HPDE6-E6E7 (cell line): ENCODE results near the gene S100A14.
"Not testable (repeated sequence)": the region's sequence is repeated elsewhere in the genome, so short reads cannot be mapped to it uniquely, and the experiment has no call there.

Experiments used
- DNase-seq: peaks from one replicate; pipeline ENCODE4 v3.0.0; 2011; ENCODE audit warnings: missing footprints; ENCODE audit errors: extremely low spot score

The S100A14 gene

DNA sequence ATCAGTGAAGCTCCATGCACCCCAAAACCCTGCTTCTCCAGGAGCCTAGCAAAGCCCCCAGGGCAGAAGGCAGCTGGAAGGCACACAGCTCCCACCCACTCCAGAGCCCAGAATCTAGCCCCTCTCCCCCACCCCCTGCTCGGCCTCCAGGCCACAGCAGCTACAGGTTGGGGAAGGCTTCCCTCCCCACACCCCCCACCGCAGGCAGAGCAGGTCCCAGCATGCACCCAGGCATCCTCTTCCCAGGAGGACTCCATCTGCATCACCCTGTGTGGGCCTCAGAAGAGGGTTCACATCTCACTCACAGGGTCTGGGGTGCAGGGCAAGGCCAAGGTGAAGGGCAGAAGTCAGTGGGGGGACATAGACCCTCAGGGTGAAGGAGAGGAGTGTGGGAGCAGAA, 719 bp downstream of the S100A14 start:
- no peak for DNase-seq

DNA sequence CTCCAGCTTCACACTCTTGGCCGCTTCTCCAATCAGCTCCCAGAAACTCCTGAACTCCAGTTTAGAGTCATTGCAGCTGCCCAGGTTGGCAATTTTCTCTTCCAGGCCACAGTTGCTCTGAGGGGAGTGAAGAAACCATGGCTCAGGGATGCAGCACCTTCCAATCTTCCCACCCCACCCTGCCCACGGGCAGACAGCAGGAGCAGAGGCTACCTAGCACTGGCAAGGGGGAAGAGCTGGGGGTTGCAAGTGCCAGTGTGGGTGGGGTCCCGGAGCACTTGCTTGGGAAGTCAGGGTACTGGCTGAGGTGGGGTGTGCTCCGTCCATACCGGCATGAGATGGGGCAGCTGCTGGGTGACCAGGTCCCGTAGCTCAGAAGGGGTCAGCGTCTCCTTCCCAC, 1.2 kb downstream of the S100A14 start:
- DNase-seq = no peak

DNA sequence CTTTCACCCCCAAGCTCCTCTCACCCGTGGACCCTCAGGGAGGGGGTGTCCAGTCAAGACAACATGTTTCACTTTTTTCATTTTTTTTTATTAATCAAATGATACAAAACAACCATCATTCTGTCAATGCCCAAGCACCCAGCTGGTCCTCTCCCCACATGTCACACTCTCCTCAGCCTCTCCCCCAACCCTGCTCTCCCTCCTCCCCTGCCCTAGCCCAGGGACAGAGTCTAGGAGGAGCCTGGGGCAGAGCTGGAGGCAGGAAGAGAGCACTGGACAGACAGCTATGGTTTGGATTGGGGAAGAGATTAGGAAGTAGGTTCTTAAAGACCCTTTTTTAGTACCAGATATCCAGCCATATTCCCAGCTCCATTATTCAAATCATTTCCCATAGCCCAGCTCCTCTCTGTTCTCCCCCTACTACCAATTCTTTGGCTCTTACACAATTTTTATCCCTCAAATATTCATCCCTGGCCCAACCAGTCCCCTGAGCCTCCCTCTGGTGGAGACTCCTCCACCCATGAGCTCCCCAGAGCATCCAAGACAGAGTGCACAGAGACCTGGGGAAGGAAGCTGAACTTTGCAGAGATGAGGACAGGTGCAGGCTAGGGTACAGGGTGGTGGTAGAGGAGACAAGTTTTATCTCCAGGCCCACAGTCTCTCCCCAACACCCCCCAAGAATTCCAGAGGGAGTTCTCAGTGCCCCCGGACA, 1.8 kb downstream of the S100A14 start:
- no peak for DNase-seq

DNA sequence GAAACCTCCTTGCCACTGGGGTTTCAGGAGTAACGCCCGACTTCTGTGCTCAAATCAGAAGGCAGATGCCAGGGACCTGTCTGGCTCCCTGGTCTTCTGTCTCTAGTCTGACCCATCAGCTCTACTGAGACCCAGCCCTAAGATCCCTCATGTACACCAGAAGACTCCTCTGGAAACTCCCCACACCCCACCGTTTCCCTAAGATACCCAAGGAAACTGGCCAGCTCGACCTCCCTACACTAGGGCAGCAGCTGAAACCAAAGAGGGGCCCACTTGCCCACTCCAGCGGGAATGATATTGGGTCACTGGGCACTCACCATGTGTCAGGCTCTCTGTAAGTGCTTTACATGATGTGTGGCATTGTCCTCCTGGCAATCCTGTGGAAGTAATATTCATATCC, 2.7 kb downstream of the S100A14 start:
- no peak for DNase-seq

DNA sequence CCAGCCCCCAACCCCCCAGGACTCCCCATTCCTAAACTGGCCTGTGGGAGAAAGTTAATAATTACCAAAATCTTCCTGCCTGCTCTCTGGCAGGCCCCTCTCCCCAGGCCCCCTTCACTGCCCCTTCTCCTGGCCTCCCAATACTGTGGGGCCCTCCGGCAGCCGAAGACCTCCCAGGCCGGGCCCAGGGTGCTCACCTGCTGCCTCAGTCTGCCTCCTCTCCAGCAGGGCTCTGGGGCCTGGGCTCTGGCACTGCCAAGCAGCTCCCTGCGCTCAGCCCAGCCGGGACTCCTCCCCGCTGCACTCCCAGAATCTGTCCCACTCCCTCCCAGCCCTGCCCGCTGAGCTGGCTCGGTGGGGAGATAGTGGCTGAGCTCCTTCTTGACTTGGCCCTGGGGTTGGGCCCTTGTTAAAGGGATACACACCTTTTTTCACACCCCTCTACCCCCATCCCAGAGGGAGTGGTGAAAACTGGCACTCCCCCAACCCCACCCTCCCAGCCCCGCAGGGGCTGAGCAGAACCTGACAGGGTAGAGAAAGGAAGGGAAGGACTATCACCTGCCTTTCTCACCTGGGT, 3.3 kb downstream of the S100A14 start, which contains the start of gene S100A16:
Gene S100A16, minus strand, starts transcription at position 383 of the 577 bp plus-strand sequence. CDS start 4,986 bp downstream, outside the sequence.
- DNase-seq = peak; percentile 91

DNA sequence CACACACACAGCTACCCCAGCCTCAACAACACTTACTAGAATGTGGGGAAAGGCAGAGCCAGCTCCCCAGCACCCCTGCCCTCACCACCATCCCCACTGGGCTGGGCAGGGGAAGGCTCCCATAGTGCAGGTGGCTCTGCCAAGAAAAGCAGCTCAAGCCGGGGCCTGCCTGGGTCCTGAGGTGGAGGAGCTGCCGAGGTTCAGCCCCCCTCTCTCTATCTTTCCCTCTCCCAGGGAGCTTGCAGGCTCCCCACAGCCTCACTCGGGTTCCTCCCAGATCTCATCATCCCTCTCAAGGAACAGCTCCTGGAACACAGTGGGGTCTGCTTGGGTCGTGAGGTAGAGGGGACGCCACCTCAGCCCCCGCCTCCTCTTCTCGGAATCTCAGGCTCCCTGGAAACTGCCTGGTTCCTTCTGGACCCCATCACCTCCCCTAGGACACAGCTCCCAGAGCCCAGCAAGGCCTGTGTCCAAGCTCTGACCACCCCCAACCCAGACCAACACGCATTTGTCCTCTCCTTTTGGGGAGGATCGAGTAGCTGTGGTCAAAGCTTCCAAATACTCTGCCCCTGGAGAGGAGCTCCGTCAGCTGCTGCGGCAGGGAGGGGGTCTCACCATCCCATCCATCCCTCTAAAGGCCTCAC, 3.9 kb downstream of the S100A14 start:
- no peak for DNase-seq

DNA sequence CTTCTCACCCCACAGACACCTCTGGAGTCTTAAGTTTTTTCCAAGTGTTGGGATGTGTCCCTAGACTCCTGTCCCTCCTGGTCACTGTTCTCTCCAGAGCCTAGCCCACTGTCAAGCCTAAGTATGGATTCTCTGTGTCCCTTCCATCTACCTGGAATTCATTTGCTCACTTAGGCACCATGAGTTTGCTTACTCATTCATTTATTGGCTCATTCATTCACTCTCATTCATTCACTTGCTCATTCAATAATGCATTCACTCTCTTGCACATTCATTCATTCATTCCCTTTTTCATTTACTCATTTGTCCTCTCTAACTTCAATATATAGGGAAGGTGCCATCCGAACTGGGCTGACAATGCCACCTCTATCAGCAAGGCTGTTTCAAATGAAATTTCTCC, 4.8 kb downstream of the S100A14 start:
- no peak for DNase-seq

DNA sequence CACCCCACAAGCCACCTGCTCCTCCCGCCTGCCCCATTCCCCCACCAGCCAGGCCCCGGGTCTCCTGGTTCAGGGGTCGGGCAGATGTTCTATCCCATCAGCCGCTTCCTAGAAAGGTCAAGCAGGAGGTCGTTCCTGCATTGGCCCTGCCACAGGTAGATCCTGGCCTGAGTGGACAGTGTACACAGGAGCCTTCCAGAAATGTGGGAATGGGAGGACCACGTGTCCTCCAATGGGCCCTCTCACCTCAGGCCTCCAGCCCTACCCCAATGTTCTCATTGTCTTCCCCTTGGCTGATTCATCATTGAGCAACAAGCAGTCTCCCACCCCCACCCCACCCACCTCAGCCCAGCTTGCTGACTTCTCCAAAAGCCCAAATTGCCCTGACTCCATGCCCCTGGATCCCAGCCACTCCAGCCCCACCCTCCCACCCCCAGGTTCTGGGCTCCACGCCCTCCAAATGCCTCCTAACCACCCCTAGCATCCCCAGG, 5.3 kb downstream of the S100A14 start:
- DNase-seq = no peak

DNA sequence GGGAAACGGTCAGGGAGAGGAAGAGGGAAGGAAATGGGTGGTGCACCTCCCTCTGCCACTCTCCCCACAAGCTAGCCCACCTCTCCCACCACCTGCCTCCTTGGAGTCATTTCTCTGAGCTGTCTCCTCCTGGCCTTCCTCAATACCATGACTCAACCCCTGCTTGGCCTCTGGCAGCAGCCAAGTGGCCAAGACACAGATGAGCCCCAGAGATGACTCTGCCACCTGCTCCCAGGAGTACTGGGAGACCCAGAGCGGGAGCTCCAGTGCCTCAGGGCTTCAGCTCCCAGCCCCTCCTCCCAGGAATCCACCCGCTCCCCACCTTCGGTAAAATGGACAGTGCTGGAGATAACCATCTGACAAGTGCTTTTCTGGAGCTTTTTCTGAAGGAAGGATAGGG, 5.8 kb downstream of the S100A14 start:
- DNase-seq = no peak

DNA sequence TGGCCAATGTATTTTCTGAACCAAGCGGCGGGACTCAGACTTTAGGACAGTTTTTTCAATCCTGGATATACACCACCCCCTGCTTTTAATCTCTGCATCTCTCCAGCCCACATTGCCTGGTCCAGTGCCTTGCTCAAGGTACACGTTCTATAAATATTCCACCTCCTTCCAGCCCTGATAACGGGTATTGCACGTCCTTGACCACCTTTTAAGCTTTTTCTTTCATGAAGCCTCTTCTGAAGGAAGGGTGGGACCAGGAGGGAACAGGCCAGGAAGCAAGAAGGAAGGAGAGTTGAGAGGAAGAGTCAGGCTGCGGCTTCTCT, 6.6 kb downstream of the S100A14 start:
- no peak for DNase-seq

DNA sequence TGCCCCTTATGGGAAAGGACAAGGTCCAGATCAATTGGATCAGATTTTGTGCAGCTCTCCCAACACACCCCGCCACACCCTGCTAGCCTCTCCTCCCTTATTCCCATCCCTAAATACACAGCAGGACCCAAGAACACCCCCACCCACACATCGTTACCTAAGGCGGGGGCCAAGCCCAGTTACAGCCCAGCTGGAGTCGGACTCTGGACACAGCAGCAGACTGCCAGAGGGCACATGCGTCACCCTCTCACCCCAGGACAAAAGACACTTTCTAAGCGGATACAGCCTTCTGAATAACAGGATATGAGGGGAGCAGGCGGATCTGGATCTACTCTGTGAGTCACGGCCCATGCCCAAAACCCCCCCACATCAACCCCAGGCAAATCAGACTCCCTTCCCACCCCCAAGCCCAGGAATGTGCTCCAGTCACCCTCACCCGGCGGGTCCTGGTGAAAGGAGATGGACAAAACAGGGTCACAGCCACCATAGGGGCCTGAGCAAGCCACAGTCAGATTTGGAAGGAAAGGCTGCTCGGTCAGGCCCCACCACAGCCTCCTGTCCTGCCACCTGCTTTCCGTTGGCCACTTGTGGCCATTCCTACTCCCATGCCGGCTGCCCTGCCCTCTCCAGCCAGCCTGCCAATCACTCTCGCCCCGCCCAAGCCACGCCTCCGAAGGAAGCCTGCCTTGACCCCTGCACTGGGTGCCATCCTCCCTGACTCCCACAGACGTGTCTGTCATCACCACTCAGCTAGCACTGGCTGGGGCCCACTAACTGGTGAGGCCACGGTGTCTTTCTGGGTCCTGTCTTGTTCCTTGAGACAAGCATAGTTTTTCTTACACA, 7.2 kb downstream of the S100A14 start:
- DNase-seq = peak; percentile 92

DNA sequence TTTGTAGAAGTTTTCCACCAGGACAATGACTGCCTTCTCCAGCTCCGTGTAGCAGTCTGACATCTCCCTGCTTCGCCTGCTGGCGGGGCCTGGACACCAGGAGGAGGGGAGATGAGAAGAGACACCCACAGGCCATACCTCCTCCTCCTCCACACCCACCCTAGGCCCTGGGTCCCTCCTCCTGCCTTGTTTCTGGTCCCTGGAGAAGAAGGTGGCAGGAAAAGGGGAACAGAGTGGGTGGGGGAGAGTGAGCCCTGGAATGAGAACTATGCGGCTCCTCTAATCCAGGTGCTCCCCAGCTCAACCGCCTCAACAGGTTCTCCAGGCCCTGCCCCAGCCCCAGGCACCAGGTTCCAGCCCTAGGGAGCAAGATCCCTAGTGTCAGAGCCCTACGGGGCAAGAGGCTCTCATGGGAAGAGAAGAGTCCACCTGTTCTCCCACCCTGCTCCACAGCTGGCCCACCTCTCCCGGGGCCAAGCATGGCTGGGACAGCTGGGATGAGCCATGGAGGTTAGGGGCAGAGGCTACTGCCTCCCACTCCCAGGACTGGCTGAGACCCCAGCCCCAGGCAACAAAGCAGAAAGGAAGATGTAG, 7.9 kb downstream of the S100A14 start:
- no peak for DNase-seq

DNA sequence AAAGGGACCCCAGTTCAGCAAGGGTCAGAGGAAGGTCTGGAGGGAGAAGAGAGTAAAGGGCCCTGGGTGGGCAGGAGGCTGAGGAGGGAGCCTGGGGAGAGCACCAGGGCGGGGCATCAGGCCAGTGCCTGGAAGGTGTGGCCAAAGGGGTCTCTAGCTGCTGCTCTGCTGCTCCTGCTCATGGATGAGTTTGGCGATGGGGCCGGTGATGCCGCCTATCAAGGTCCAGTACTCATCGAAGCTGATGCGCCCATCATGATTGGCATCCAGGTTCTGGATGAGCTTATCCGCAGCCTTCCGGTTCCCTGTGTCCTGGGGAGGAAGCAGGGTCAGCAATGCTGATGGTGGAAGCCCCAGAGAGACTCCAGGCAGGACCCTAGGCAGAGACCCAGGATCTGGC, 8.7 kb downstream of the S100A14 start:
- no peak for DNase-seq

DNA sequence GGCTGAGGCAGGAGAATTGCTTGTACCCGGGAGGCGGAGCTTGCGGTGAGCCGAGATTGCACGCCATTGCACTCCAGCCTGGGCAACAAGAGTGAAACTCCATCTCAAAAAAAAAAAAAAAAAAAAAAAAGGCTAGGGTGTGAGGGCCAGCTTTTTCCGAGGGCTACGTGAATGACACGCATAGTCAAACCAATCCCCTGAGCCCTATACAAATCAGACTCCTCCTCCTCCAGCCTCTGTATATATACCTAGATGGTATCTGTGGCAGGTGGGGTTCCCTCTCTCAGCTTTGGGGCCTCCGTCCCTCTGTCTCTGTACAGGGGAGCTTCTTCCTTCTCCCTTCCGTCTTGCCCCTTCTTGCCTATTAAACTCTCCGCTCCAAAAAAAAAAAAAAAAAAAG, 9.9 kb downstream of the S100A14 start:
- no peak for DNase-seq

DNA sequence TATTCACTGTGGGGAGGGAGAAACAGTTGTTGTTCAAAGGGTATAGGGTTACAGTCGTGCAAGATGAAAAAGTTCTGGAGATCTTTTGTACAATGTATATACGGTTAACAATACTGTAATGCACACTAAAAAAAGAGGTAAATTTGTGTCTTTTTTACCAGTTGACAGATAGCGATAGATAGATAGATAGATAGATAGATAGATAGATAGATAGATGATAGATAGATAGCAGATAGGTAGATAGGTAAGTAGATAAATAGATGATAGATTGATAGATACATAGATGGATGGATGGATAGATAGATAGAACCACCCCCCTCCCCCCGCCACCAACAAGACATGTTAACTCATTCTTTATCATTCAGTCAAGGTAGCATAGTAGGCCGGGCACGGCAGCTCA, 13.4 kb downstream of the S100A14 start:
- no peak for DNase-seq

DNA sequence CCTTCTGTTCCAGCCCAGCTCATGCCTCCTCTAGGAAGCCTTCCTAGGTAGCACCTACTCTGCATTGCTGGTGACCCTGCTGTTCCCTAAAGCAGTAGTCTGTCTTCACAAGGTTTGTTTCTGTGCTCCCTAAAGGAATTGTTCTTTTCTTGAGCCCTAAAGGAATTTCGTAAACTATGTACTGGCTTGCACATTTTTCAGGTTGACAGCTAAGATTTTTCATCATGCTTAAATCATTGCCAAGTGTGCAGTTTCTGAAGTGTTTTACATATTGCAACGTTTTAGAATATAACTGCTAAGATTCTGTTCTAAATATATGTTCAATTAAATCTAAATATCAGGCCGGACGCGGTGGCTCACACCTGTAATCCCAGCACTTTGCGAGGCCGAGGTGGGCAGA, 16.3 kb downstream of the S100A14 start:
- no peak for DNase-seq

DNA sequence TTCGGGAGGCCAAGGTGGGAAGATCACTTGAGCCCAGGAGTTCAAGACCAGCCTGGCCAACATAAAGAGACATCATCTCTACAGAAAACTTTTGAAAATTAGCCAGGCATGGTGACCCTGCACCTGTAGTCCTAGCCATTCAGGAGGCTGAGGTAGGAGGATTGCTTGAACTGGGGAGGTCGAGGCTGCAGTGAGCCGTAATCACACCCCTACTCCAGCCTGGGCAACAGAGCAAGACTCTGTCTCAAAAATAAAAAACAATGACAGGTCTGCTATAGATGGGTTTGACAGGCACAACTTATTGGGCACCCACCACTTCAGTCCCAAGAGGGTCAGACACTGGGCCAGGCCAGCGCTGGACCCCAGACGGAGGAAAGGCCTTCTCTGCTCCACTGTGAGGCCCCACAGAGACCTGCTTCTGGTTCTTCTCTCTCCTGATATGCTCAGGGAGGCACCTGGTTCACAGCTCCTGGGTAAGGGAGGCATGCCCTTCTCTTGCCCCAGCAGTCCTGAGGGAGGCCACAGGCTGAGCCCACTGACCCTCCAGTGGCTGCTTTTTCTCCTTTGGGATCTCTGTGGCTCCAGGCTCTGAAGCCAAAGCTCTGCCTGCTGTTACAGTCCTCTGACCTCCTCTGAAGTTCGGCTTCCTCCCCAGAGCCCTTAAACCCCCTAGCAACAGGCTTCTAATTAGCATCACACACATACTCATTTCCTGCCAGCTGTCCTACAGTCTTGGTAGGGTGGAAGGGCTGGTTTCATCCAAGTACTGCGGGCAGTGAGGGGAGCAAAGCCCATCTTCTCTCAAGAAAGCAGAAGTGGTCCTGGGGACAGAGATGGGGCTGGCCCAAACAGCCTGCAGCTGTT, 17.6 kb downstream of the S100A14 start:
- no peak for DNase-seq

DNA sequence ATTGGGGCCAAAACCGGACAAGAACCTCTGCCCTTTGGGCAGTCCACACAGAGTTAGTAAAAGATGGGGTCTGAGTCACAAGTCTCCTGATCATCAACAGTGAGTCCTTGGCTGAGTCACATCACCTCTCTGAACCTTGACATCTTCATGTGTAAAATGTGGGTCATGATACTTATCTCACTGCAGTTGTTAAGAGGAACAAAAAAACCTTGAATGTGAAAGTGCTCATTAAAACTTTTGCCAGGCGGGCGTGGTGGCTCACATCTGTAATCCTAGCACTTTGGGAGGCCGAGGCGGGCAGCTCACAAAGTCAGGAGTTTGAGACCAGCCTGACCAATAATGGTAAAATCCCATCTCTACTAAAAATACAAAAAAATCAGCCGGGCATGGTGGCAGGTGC, 18.9 kb downstream of the S100A14 start:
- DNase-seq = no peak

DNA sequence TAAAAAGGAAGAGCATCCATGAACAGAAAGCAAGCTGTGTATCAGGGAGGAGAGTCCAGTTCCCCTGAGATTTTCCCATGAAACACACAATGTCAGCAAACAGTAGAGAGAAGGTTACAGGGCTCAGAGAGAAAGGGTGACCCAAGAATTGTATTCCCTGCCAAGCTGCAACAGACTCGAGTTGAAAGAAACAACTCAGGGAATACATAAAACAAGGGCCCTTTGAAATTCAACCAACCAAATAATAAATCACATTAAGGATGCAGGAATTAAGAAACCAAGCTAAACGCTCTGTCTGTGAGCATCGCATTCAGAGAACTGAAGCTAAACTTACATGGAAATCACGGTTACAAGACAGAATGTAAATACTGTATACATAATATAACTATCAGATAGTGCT, 23.4 kb downstream of the S100A14 start:
- DNase-seq = no peak

DNA sequence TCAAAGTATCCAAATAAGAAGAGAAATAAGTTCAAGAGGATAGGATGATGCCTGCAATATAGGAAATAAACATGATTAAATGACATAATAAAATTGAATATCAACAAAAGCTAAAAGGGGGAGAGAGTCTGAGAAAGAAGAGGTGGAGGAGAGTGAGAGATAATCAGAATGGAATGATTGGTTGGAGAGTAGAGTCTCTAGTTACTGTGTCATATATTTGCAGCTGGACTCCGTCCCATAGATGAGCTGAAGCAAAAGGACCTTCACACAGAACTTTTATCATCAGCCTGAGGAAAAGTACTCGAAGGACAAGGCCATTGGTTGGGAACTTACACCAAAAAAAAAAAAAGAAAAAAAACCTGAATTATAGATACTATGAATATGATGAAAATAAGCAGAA, 27.6 kb downstream of the S100A14 start:
- no peak for DNase-seq

DNA sequence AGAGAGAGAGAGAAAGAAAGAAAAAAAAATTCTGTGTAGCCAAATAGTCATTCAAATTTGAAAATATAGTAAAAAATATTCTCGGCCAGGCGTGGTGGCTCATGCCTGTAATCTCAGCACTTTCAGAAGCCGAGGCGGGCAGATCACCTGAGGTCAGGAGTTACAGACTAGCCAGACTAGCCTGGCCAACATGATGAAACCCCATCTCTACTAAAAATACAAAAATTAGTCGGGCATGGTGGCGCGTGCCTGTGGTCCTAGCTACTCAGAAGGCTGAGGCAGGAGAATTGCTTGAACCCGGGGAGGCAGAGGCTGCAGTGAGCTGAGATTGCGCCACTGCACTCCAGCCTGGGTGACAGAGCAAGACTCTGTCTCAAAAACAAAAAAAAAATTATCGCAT, 28.1 kb downstream of the S100A14 start:
- DNase-seq = not testable (repeated sequence)
